IMR-90 (cell line): ENCODE results near the gene MCTP2. TPM values are rescaled to one million over a fixed set of nuclear protein-coding genes. Genes with fewer than 3 reads are reported as not detected.

Experiments
- ATAC-seq: fragments of 200-7000 bp; cut with Tn5 transposase; 2 replicates; pipeline ENCODE4 v1.9.1; 2020; ENCODE audit warnings: low read depth, mild to moderate bottlenecking, moderate library complexity
- BruUV-seq: library from RNA; stranded (reverse); fragments of 400-500 nt; replicated peaks from 2 replicates; lab custom pipeline; 2021; lab: Mats Ljungman, UMichigan
- CTCF ChIA-PET: fragments of 300-600 bp; formaldehyde crosslinking; extraction: SDS; loops from one replicate; lab custom pipeline; 2021; ENCODE audit warnings: antibody characterized with exemption; lab: Yijun Ruan, JAX
- POLR2A ChIA-PET: fragments of 300-600 bp; sonication (Branson Sonifier 250); formaldehyde crosslinking; loops from one replicate; lab custom pipeline; 2022; ENCODE audit warnings: antibody characterized with exemption; ENCODE audit not compliant: unreplicated experiment; lab: Charles Lee
- DNase-seq: peaks from one replicate; pipeline ENCODE4 v3.0.0; 2013
- H2AFZ ChIP-seq: replicated peaks from 2 replicates; pipeline ENCODE3; 2013; ENCODE audit warnings: low read length, mild to moderate bottlenecking; ENCODE audit not compliant: poor library complexity
- H2AK5ac ChIP-seq: 2 replicates; pipeline ENCODE4 v1.6.1; 2013; ENCODE audit warnings: low read depth, low read length, inconsistent platforms
- H2AK9ac ChIP-seq: replicated peaks from 2 replicates; pipeline ENCODE3; 2013; ENCODE audit warnings: mild to moderate bottlenecking, low read depth, low read length, moderate library complexity; ENCODE audit not compliant: poor library complexity
- H2BK120ac ChIP-seq: 2 replicates; pipeline ENCODE4 v1.6.1; 2013; ENCODE audit warnings: low read depth, low read length, inconsistent platforms
- H2BK15ac ChIP-seq: 3 replicates; pipeline ENCODE4 v1.6.1; 2013; ENCODE audit warnings: low read depth, low read length, inconsistent platforms
- H2BK20ac ChIP-seq: 2 replicates; pipeline ENCODE4 v1.6.1; 2013; ENCODE audit warnings: low read depth, mild to moderate bottlenecking, inconsistent platforms, low read length, moderate library complexity
- H2BK5ac ChIP-seq: 2 replicates; pipeline ENCODE4 v1.6.1; 2013; ENCODE audit warnings: mild to moderate bottlenecking, low read depth, low read length, inconsistent platforms; ENCODE audit not compliant: poor library complexity, severe bottlenecking
- H3K14ac ChIP-seq: replicated peaks from 2 replicates; pipeline ENCODE4 v1.6.1; 2013; ENCODE audit warnings: low read depth, low read length, inconsistent platforms
- H3K18ac ChIP-seq: 2 replicates; pipeline ENCODE4 v1.6.1; 2013; ENCODE audit warnings: low read depth, low read length, control low read depth
- H3K23ac ChIP-seq: 2 replicates; pipeline ENCODE4 v1.6.1; 2013; ENCODE audit warnings: low read depth, low read length, inconsistent platforms
- H3K27ac ChIP-seq: 2 replicates; pipeline ENCODE4 v1.5.1; 2013; ENCODE audit warnings: mild to moderate bottlenecking, control low read depth, low read length; ENCODE audit not compliant: insufficient read depth
- H3K27me3 ChIP-seq: 2 replicates; pipeline ENCODE4 v1.6.1; 2013; ENCODE audit warnings: low read length; ENCODE audit not compliant: control insufficient read depth, insufficient read depth
- H3K36me3 ChIP-seq: 2 replicates; pipeline ENCODE4 v1.6.1; 2013; ENCODE audit warnings: low read length, mixed read lengths; ENCODE audit not compliant: control insufficient read depth, insufficient read depth
- H3K4ac ChIP-seq: 2 replicates; pipeline ENCODE4 v1.6.1; 2013; ENCODE audit warnings: low read depth, low read length, inconsistent platforms
- H3K4me1 ChIP-seq: 2 replicates; pipeline ENCODE4 v1.6.1; 2013; ENCODE audit warnings: low read length, mixed read lengths; ENCODE audit not compliant: control insufficient read depth, insufficient read depth
- H3K4me2 ChIP-seq: 2 replicates; pipeline ENCODE4 v1.6.1; 2013; ENCODE audit warnings: low read depth, mild to moderate bottlenecking, control low read depth, low read length, moderate library complexity
- H3K4me3 ChIP-seq: 2 replicates; pipeline ENCODE4 v1.5.1; 2013; ENCODE audit warnings: low read depth, mild to moderate bottlenecking, control low read depth, low read length, moderate library complexity; ENCODE audit not compliant: insufficient read depth
- H3K56ac ChIP-seq: 2 replicates; pipeline ENCODE4 v1.6.1; 2013; ENCODE audit warnings: low read length, inconsistent platforms; ENCODE audit not compliant: insufficient read depth; ENCODE audit errors: extremely low read depth
- H3K79me1 ChIP-seq, 2 experiments: 2 replicates each; pipeline ENCODE4 v1.6.1; 2013; ENCODE audit warnings: low read length in 2 of 2, inconsistent platforms in 1 of 2, low read depth in 1 of 2
- H3K9ac ChIP-seq: 2 replicates; pipeline ENCODE4 v1.6.1; 2013; ENCODE audit warnings: low read depth, low read length, control low read depth
- H3K9me1 ChIP-seq: 2 replicates; pipeline ENCODE4 v1.6.1; 2013; ENCODE audit warnings: low read length, inconsistent platforms; ENCODE audit not compliant: insufficient read depth
- H3K9me3 ChIP-seq: 2 replicates; pipeline ENCODE4 v1.6.1; 2013; ENCODE audit warnings: low read length; ENCODE audit not compliant: control insufficient read depth, insufficient read depth
- H4K20me1 ChIP-seq: 2 replicates; pipeline ENCODE4 v1.6.1; 2013; ENCODE audit warnings: low read length, inconsistent platforms; ENCODE audit not compliant: insufficient read depth
- H4K5ac ChIP-seq: 2 replicates; pipeline ENCODE4 v1.6.1; 2013; ENCODE audit warnings: mild to moderate bottlenecking, low read depth, low read length, control low read depth
- H4K8ac ChIP-seq, 2 experiments: 2 replicates each; pipeline ENCODE4 v1.6.1; 2013; ENCODE audit warnings: low read depth in 2 of 2, low read length in 2 of 2, control low read depth in 1 of 2, inconsistent platforms in 1 of 2
- H4K91ac ChIP-seq: 2 replicates; pipeline ENCODE4 v1.6.1; 2013; ENCODE audit warnings: low read depth, low read length, inconsistent platforms; ENCODE audit not compliant: insufficient read depth
- CEBPB ChIP-seq: IDR thresholded peaks from 2 replicates; pipeline ENCODE4 v1.6.1; 2012; ENCODE audit warnings: low read depth, low read length, improper control_type of control experiment
- MXI1 ChIP-seq: IDR thresholded peaks from 2 replicates; pipeline ENCODE4 v1.6.1; 2012; ENCODE audit warnings: low read depth, mild to moderate bottlenecking, low read length, moderate library complexity, borderline replicate concordance
- NFE2L2 ChIP-seq: fragments of 150-350 bp; IDR thresholded peaks from 2 replicates; pipeline ENCODE4 v1.6.1; 2016; ENCODE audit warnings: low read depth, mild to moderate bottlenecking, low read length
- POLR2A ChIP-seq: IDR thresholded peaks from 2 replicates; pipeline ENCODE4 v1.6.1; 2012; ENCODE audit warnings: mild to moderate bottlenecking, low read depth, low read length
- RCOR1 ChIP-seq: IDR thresholded peaks from 2 replicates; pipeline ENCODE4 v1.6.1; 2012; ENCODE audit warnings: mild to moderate bottlenecking, low read length, improper control_type of control experiment; ENCODE audit not compliant: insufficient replicate concordance
- RFX5 ChIP-seq: IDR thresholded peaks from 2 replicates; pipeline ENCODE4 v1.8.0; 2012; ENCODE audit warnings: low read depth, mild to moderate bottlenecking, low read length, moderate library complexity
- WGBS, 2 experiments: methylation state at CpG; one replicate each; pipeline versions ENCODE4 v1.1.5 to v1.1.7; 2013; ENCODE audit warnings: missing lambda C conversion rate in 2 of 2; ENCODE audit not compliant: insufficient read length in 1 of 2; ENCODE audit errors: extremely low coverage in 2 of 2; 5-methylcytosine and 5-hydroxymethylcytosine counted together
- dilution Hi-C: fragments of 300-500 bp; cut with HindIII; formaldehyde crosslinking; loops from one replicate; pipeline ENCODE4 v1.14.3; 2018; ENCODE audit warnings: low sequenced_read_pairs; ENCODE audit not compliant: unreplicated experiment
- in situ Hi-C: fragments of 300-500 bp; cut with MboI; formaldehyde crosslinking; loops from 3 replicates; pipeline ENCODE4 v1.14.3; 2019; ENCODE audit warnings: low sequenced_read_pairs, inconsistent platforms, mixed read lengths
- intact Hi-C: fragments of 100-400 bp; cut with micrococcal nuclease; formaldehyde crosslinking; loops from 2 replicates; pipeline ENCODE4 v1.10.0; 2022
- polyA plus RNA-seq, 3 experiments: library from polyadenylated mRNA; depleted of rRNA; stranded (reverse); fragments of >200 nt; gene quantifications; 2 replicates each; pipeline ENCODE4 v1.2.3, GENCODE V29; 2012; ENCODE audit warnings: low replicate concordance in 1 of 3
- total RNA-seq: library from RNA; depleted of rRNA; stranded (reverse); fragments of >200 nt; gene quantifications from 2 replicates; pipeline ENCODE4 v1.2.3, GENCODE V29; 2012
- TF ChIP-seq, protein P1 (sequence below): conservative IDR thresholded peaks from 2 replicates; pipeline ENCODE4 v1.5.1; 2012; ENCODE audit warnings: mild to moderate bottlenecking, low read depth, low read length, improper control_type of control experiment
- TF ChIP-seq, protein P2 (sequence below): fragments of 150-350 bp; IDR thresholded peaks from 2 replicates; pipeline ENCODE4 v1.6.1; 2016; ENCODE audit warnings: low read depth, mild to moderate bottlenecking, low read length, moderate library complexity, borderline replicate concordance
- TF ChIP-seq, protein P3 (sequence below): fragments of 150-350 bp; IDR thresholded peaks from 2 replicates; pipeline ENCODE4 v1.6.1; 2017; ENCODE audit warnings: mild to moderate bottlenecking, antibody characterized with exemption, low read length, low read depth

Gene MCTP2
- total and polyA plus RNA-seq, 2 of the 4 experiments (the other 2 are of a cell fraction), result 5.1 to 9.9 TPM

DNA sequence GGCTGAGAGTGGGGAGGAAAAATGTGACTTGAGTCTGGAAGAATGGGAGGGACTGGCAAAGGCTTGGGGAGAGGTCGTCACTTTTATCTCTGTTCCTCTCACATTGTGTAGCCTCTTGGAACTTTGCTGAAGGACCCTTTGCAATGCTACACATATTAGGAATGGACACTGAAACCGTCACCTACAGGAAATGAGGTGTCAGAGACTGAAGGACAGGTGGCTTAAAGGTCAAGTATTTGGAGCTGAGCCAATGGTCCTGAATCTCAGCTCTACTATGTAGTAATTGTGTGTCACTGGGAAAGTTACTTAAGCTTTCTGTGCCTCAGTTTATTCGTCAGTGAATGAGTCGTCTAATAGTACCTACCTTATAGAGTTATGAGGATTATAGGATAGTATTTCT is 14.7 kb downstream of the MCTP2 start:
- CTCF ChIA-PET, result interaction anchor here (1.5 kb wide), 1 partner anchor 49 kb away, joined by 3 read pairs; no protein-coding TSS in a partner anchor
- intact Hi-C loops, result no loop called here
- in situ Hi-C loops, result no loop called here

More for the DNA sequence above, 14.7 kb downstream of the MCTP2 start:
- Histone ChIP-seq H3K4me2 (no peak overlapping the region), H2BK20ac (no peak overlapping the region), H3K23ac (no peak overlapping the region), H4K91ac (no peak overlapping the region), H2BK120ac (no peak overlapping the region), H3K27ac (no peak overlapping the region), H3K79me1 (peaks cover 8 to 17% of the 10 kb centered on the region in 2 experiments), H3K56ac (no peak overlapping the region), H3K4me3 (no peak overlapping the region), H2BK15ac (no peak overlapping the region), H3K36me3 (no peaks in the 10 kb centered on the region), H4K20me1 (no peaks in the 10 kb centered on the region), H3K18ac (no peak overlapping the region), H3K14ac (no peak overlapping the region), H3K4me1 (no peaks in the 10 kb centered on the region), H4K8ac (no peak overlapping the region), H4K5ac (no peak overlapping the region), H3K9ac (no peak overlapping the region), H3K4ac (no peak overlapping the region), H3K9me1 (no peaks in the 10 kb centered on the region), H3K27me3 (no peaks in the 10 kb centered on the region), H2AFZ (no peak overlapping the region), H2AK9ac (no peak overlapping the region), H2BK5ac (no peak overlapping the region), H2AK5ac (no peak overlapping the region), H3K9me3 (no peaks in the 10 kb centered on the region)
- no peak for DNase-seq
- ATAC-seq, result no peak
- no TSS peak for BruUV-seq
- dilution Hi-C loops, result no loop called here
- WGBS, 2 experiments, result no CpG with 5 or more reads among the region's 4 CpGs
- TF ChIP-seq, protein P1, sequence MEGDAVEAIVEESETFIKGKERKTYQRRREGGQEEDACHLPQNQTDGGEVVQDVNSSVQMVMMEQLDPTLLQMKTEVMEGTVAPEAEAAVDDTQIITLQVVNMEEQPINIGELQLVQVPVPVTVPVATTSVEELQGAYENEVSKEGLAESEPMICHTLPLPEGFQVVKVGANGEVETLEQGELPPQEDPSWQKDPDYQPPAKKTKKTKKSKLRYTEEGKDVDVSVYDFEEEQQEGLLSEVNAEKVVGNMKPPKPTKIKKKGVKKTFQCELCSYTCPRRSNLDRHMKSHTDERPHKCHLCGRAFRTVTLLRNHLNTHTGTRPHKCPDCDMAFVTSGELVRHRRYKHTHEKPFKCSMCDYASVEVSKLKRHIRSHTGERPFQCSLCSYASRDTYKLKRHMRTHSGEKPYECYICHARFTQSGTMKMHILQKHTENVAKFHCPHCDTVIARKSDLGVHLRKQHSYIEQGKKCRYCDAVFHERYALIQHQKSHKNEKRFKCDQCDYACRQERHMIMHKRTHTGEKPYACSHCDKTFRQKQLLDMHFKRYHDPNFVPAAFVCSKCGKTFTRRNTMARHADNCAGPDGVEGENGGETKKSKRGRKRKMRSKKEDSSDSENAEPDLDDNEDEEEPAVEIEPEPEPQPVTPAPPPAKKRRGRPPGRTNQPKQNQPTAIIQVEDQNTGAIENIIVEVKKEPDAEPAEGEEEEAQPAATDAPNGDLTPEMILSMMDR, result no peak
- TF ChIP-seq CEBPB (no peak), RFX5 (no peak), MXI1 (no peak), RCOR1 (no peak), POLR2A (no peak), NFE2L2 (no peak)
- TF ChIP-seq, protein P2, sequence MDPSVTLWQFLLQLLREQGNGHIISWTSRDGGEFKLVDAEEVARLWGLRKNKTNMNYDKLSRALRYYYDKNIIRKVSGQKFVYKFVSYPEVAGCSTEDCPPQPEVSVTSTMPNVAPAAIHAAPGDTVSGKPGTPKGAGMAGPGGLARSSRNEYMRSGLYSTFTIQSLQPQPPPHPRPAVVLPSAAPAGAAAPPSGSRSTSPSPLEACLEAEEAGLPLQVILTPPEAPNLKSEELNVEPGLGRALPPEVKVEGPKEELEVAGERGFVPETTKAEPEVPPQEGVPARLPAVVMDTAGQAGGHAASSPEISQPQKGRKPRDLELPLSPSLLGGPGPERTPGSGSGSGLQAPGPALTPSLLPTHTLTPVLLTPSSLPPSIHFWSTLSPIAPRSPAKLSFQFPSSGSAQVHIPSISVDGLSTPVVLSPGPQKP, result no peak
- TF ChIP-seq, protein P3, sequence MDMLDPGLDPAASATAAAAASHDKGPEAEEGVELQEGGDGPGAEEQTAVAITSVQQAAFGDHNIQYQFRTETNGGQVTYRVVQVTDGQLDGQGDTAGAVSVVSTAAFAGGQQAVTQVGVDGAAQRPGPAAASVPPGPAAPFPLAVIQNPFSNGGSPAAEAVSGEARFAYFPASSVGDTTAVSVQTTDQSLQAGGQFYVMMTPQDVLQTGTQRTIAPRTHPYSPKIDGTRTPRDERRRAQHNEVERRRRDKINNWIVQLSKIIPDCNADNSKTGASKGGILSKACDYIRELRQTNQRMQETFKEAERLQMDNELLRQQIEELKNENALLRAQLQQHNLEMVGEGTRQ, result no peak
- POLR2A ChIA-PET, result no interaction called here
